Lung (tissue), 12 donors: ENCODE measurements around the gene TMEM91. TPM values are rescaled to one million over a fixed set of nuclear protein-coding genes. Genes with fewer than 3 reads are reported as not detected.
"Not testable (repeated sequence)": the region's sequence is repeated elsewhere in the genome, so short reads cannot be mapped to it uniquely, and the experiment has no call there.

Experiments used
- ATAC-seq: fragments of 200-7000 bp; cut with Tn5 transposase; one replicate; pipeline ENCODE4 v1.9.1; 2020; ENCODE audit warnings: moderate number of reproducible peaks; ENCODE audit not compliant: insufficient read depth, low FRiP score
- DNase-seq, 3 donors: peaks; one replicate each; pipeline ENCODE4 v3.0.0-alpha.2; 2013 to 2017
- H3K27ac ChIP-seq, 2 donors: one replicate each; pipeline ENCODE4 v1.5.1; 2013; ENCODE audit warnings: mild to moderate bottlenecking in 2 of 2, moderate library complexity in 2 of 2, control low read depth in 1 of 2, inconsistent platforms in 1 of 2, low read depth in 1 of 2, low read length in 1 of 2
- H3K27me3 ChIP-seq, 3 donors: one replicate each; pipeline ENCODE4 v1.5.1; 2013; ENCODE audit warnings: low read length in 2 of 3; ENCODE audit not compliant: control insufficient read depth in 3 of 3, insufficient read depth in 3 of 3
- H3K36me3 ChIP-seq, 4 donors: one replicate each; pipeline ENCODE4 v1.5.1; 2013; ENCODE audit warnings: low read length in 4 of 4, mild to moderate bottlenecking in 1 of 4, moderate library complexity in 1 of 4; ENCODE audit not compliant: control insufficient read depth in 4 of 4, insufficient read depth in 4 of 4
- H3K4me1 ChIP-seq, 5 donors: one replicate each; pipeline ENCODE4 v1.5.1; 2013; ENCODE audit warnings: low read length in 5 of 5, mild to moderate bottlenecking in 2 of 5, moderate library complexity in 1 of 5; ENCODE audit not compliant: control insufficient read depth in 5 of 5, insufficient read depth in 5 of 5
- H3K4me3 ChIP-seq: one replicate; pipeline ENCODE4 v1.5.1; 2013; ENCODE audit warnings: mild to moderate bottlenecking, control low read depth, moderate library complexity
- H3K9ac ChIP-seq, 2 donors: one replicate each; pipeline ENCODE4 v1.5.1; 2013; ENCODE audit warnings: low read length in 2 of 2, control low read depth in 1 of 2; ENCODE audit not compliant: insufficient read depth in 1 of 2
- H3K9me3 ChIP-seq, 4 donors: one replicate each; pipeline ENCODE4 v1.5.1; 2013; ENCODE audit warnings: low read length in 3 of 4, mild to moderate bottlenecking in 1 of 4, moderate library complexity in 1 of 4; ENCODE audit not compliant: control insufficient read depth in 4 of 4, insufficient read depth in 3 of 4
- WGBS, 2 donors: extraction: QIAGEN DNeasy Blood & Tissue Kit; methylation state at CpG; one replicate each; pipeline ENCODE4 v1.1.7; 2013; 5-methylcytosine and 5-hydroxymethylcytosine counted together
- polyA plus RNA-seq, 2 donors: library from polyadenylated mRNA; stranded (reverse); fragments of 200-250 nt; gene quantifications; one replicate each; pipeline ENCODE4 v1.2.1, GENCODE V29; 2013
- total RNA-seq, 2 donors: library from RNA; depleted of rRNA in 1 of 2; stranded (reverse); fragments of >200 nt in 1 of 2; gene quantifications; one replicate each; pipeline ENCODE4 v1.2.1, GENCODE V29; 2014 to 2021
- TF ChIP-seq, protein P1 (sequence below): IDR thresholded peaks from 2 replicates; pipeline ENCODE4 v1.5.1; 2012; ENCODE audit warnings: mild to moderate bottlenecking; ENCODE audit errors: control extremely low read depth, extremely low read depth
- donor health status: control.
- donor health status: control.
- donor health status: Bipolar disorder and iron deficiency.
- donor health status: healthy.
- donor health status: DM: yes; HTN: yes; CAD: no.

TMEM91 gene
- total and polyA plus RNA-seq, 4 donors = 13.6 to 39.8 (median 17.0) TPM

DNA sequence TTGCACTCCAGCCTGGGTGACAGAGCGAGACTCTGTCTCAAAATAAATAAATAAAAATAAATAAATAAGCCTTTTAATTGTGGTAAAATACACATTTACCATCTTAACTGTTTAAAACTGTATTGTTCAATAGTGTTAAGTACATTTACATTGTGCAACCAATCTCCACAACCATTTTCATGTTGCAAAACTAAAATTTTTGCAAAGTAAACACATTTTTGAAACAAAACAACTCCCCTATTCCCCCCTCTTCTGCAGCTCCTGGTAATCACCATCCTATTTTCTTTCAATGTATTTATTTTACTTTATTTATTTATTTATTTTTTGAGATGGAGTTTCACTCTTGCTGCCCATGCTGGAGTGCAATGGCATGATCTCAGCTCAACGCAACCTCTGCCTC is 6.6 kb upstream of the TMEM91 start:
- Histone ChIP-seq H3K27me3 (no peaks in the 10 kb centered on the region), H3K4me3 (no peak overlapping the region), H3K9ac (no peak overlapping the region), H3K4me1 (peaks cover 0 to 18% (median 8%) of the 10 kb centered on the region in 5 donors), H3K9me3 (no peaks in the 10 kb centered on the region), H3K27ac (no peak overlapping the region), H3K36me3 (no peaks in the 10 kb centered on the region)
- no peak for DNase-seq
- WGBS, 2 donors = 92 to 94% methylated on average over 2 of the region's 2 CpGs
- ATAC-seq = no peak
- TF ChIP-seq, protein P1, sequence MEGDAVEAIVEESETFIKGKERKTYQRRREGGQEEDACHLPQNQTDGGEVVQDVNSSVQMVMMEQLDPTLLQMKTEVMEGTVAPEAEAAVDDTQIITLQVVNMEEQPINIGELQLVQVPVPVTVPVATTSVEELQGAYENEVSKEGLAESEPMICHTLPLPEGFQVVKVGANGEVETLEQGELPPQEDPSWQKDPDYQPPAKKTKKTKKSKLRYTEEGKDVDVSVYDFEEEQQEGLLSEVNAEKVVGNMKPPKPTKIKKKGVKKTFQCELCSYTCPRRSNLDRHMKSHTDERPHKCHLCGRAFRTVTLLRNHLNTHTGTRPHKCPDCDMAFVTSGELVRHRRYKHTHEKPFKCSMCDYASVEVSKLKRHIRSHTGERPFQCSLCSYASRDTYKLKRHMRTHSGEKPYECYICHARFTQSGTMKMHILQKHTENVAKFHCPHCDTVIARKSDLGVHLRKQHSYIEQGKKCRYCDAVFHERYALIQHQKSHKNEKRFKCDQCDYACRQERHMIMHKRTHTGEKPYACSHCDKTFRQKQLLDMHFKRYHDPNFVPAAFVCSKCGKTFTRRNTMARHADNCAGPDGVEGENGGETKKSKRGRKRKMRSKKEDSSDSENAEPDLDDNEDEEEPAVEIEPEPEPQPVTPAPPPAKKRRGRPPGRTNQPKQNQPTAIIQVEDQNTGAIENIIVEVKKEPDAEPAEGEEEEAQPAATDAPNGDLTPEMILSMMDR = no peak

DNA sequence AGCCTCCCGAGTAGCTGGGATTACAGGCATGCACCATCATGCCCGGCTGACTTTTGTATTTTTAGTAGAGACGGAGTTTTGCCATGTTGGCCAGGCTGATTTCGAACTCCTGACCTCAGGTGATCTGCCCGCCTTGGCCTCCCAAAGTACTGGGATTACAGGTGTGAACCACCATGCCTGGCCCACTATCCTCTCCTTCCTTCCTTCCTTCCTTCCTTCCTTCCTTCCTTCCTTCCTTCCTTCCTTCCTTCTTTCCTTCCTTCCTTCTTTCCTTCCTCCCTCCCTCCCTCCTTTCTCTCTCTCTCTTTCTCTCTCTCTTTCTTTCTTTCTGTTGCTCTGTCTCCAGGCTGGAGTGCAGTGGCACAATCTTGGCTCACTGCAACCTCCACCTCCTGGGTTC is 5.2 kb upstream of the TMEM91 start:
- 94 to 96% methylated on average over 5 of the region's 5 CpGs for WGBS, 2 donors
- not testable (repeated sequence) for ATAC-seq

DNA sequence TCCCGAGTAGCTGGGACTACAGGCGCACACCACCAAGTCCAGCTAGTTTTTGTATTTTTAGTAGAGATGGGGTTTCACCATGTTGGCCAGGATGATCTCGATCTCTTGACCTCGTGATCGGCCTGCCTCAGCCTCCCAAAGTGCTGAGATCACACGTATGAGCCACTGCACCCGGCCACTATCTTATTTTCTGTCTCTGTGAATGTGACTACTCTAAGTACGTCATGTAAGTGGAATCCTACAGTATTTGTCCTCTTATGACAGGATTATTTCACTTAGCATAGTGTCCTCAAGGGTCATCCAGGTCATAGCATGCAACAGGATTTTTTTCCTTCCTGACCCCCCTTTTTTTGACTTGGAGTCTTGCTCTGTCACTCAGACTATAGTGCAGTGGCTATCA is 4.8 kb upstream of the TMEM91 start:
- ATAC-seq (no peak), DNase-seq (no peak)
- no peak overlapping the region for H3K27ac ChIP-seq
- H3K36me3 ChIP-seq = no peaks in the 10 kb centered on the region
- TF ChIP-seq, protein P1 = no peak
- no peak overlapping the region for H3K9ac ChIP-seq
- no peaks in the 10 kb centered on the region for H3K27me3 ChIP-seq
- H3K4me3 ChIP-seq = no peak overlapping the region
- no peaks in the 10 kb centered on the region for H3K9me3 ChIP-seq
- WGBS, 2 donors = 97% methylated on average over 8 of the region's 8 CpGs
- H3K4me1 ChIP-seq = peaks cover 0 to 21% (median 5%) of the 10 kb centered on the region in 5 donors

More for the DNA sequence above, 5.2 kb upstream of the TMEM91 start:
- H3K36me3 ChIP-seq, DNase-seq, H3K27me3 ChIP-seq, H3K4me3 ChIP-seq, H3K9me3 ChIP-seq, H3K27ac ChIP-seq, H3K9ac ChIP-seq: not testable (repeated sequence)
- peaks cover 0 to 18% (median 5%) of the 10 kb centered on the region in 5 donors for H3K4me1 ChIP-seq

DNA sequence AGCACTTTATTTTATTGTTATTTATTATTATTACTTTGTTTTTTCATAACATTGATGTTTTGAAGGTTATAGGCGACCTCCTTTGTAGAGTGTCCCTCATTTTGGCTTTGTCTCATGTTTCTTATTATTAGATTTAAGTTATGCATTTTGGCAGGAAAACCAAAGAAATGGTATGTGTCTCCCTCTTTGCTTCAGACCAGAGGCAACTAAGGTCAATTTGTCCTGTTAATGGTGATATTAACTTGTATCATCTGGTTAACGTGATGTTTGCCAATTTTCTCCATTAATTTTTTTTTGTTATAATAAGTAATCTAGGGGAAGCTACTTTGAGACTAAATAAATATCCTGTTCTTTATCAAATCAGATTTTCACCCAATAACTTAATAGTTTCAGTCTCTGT is 3.8 kb upstream of the TMEM91 start:
- peak in 2 of 3 donors; percentile 73 to 74 for DNase-seq
- H3K27ac ChIP-seq = no peak overlapping the region
- H3K9ac ChIP-seq = no peak overlapping the region
- 71 to 89% methylated on average over 2 of the region's 2 CpGs for WGBS, 2 donors
- no peak for ATAC-seq
- no peaks in the 10 kb centered on the region for H3K9me3 ChIP-seq
- H3K27me3 ChIP-seq = no peaks in the 10 kb centered on the region
- TF ChIP-seq, protein P1 = no peak
- H3K4me3 ChIP-seq = no peak overlapping the region
- H3K4me1 ChIP-seq = peaks cover 0 to 21% (median 8%) of the 10 kb centered on the region in 5 donors
- H3K36me3 ChIP-seq = no peaks in the 10 kb centered on the region
